ENCODE measurements around the gene DACH2. TPM values are rescaled to one million over a fixed set of nuclear protein-coding genes. Genes with fewer than 3 reads are reported as not detected.
A peak's percentile ranks its signal among the peaks of the same experiment; 100 is the strongest.

DACH2 gene
- total and polyA plus RNA-seq, 8 donors, result 0.17 to 5.4 (median 5.2) TPM; not detected in 1

GRCh38 chrX:86747091-86747490 is 598.8 kb downstream of the DACH2 start:
- Histone ChIP-seq H3K27ac (no peak overlapping the region), H3K4me1 (no peaks in the 10 kb centered on the region), H3K27me3 (no peaks in the 10 kb centered on the region), H3K36me3 (no peaks in the 10 kb centered on the region), H3K4me3 (no peak overlapping the region), H3K9me3 (no peaks in the 10 kb centered on the region)
- DNase-seq (no peak), ATAC-seq (no peak)
- TF ChIP-seq CTCF (IDR thresholded peaks at IDR 0.05), result no peak
- intact Hi-C loops (cut with DNase I), result no loop called here

- H3K27me3 ChIP-seq, result no peaks in the 10 kb centered on the region
- intact Hi-C loops (cut with DNase I), result no loop called here
- no peaks in the 10 kb centered on the region for H3K36me3 ChIP-seq
- no peaks in the 10 kb centered on the region for H3K4me1 ChIP-seq
- no peak for TF ChIP-seq CTCF (IDR thresholded peaks at IDR 0.05)
- no peak overlapping the region for H3K4me3 ChIP-seq
- no peaks in the 10 kb centered on the region for H3K9me3 ChIP-seq
- H3K27ac ChIP-seq, result no peak overlapping the region
- no peak for DNase-seq
- ATAC-seq, result no peak
Observed at GRCh38 chrX:86805241-86805640, 657.0 kb downstream of the DACH2 start.

GRCh38 chrX:86806786-86807185 is 658.5 kb downstream of the DACH2 start:
- Histone ChIP-seq H3K27me3 (no peaks in the 10 kb centered on the region), H3K27ac (no peak overlapping the region), H3K9me3 (no peaks in the 10 kb centered on the region), H3K36me3 (no peaks in the 10 kb centered on the region), H3K4me3 (no peak overlapping the region), H3K4me1 (no peaks in the 10 kb centered on the region)
- ATAC-seq (peak; percentile 58), DNase-seq (no peak)
- TF ChIP-seq CTCF (IDR thresholded peaks at IDR 0.05), result peak in 1 of 2 donors; percentile 23
- intact Hi-C loops (cut with DNase I), result no loop called here

- ATAC-seq (no peak), DNase-seq (no peak)
- Histone ChIP-seq H3K4me1 (no peaks in the 10 kb centered on the region), H3K27ac (no peak overlapping the region), H3K27me3 (no peaks in the 10 kb centered on the region), H3K9me3 (no peaks in the 10 kb centered on the region), H3K4me3 (no peak overlapping the region), H3K36me3 (no peaks in the 10 kb centered on the region)
- intact Hi-C loops (cut with DNase I), result no loop called here
- TF ChIP-seq CTCF (IDR thresholded peaks at IDR 0.05), result no peak
Observed at GRCh38 chrX:86809651-86810050, 661.4 kb downstream of the DACH2 start.

- H3K36me3 ChIP-seq, result no peaks in the 10 kb centered on the region
- TF ChIP-seq CTCF (IDR thresholded peaks at IDR 0.05), result no peak
- no peak overlapping the region for H3K27ac ChIP-seq
- peaks cover 0 to 2% of the 10 kb centered on the region in 2 donors for H3K9me3 ChIP-seq
- intact Hi-C loops (cut with DNase I), result no loop called here
- no peak for ATAC-seq
- DNase-seq, result no peak
- H3K4me3 ChIP-seq, result no peak overlapping the region
- no peaks in the 10 kb centered on the region for H3K27me3 ChIP-seq
- H3K4me1 ChIP-seq, result no peaks in the 10 kb centered on the region
Observed at GRCh38 chrX:86829786-86830185, 681.5 kb downstream of the DACH2 start.

Data from left lung (tissue), 10 donors.